GM12891 (cell line): ENCODE measurements around the gene DST.

ENCODE experiments used
- POLR2A ChIP-seq: IDR thresholded peaks from 2 replicates; pipeline ENCODE4 v1.6.1; 2011; ENCODE audit warnings: low read depth, low read length, control low read depth
- POU2F2 ChIP-seq: IDR thresholded peaks from 2 replicates; pipeline ENCODE4 v1.6.1; 2011; ENCODE audit warnings: low read depth, mild to moderate bottlenecking, control low read depth, low read length, moderate library complexity
- TAF1 ChIP-seq: IDR thresholded peaks from 2 replicates; pipeline ENCODE4 v1.6.1; 2011; ENCODE audit warnings: low read depth, low read length, control low read depth

GRCh38 chr6:56671651-56672461, 29.2 kb upstream of the DST start:
- no peak for TF ChIP-seq POLR2A
- TF ChIP-seq TAF1: no peak
- no peak for TF ChIP-seq POU2F2
